HTERT RPE-1 (cell line): ENCODE results near the gene NLGN1.
"Not testable (repeated sequence)": the region's sequence is repeated elsewhere in the genome, so short reads cannot be mapped to it uniquely, and the experiment has no call there.

Experiments used
- in situ Hi-C: fragments of 300-500 bp; cut with MboI; formaldehyde crosslinking; loops from 4 replicates; pipeline ENCODE4 v1.14.3; 2020; ENCODE audit warnings: low sequenced_read_pairs

NLGN1 gene

DNA sequence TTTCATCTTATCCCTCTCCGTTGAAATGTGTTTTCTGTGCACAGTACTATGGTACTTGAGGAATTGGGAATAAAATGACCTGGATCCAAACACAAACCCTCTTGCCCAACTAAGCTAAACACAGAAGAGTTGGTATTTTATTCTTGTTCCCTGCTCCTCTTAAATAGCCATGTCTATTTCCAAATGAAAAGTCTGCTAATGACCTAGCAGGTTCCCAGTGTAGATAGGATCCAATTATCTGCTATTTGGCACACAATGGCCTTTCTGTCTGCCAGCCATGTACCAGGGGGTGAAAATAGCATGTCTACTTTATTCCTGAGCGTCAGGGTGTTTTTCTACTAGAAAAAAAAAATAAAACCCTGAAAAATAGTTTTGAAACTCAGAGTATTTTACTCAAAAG, 804.6 kb downstream of the NLGN1 start:
- in situ Hi-C loops: no loop called here

DNA sequence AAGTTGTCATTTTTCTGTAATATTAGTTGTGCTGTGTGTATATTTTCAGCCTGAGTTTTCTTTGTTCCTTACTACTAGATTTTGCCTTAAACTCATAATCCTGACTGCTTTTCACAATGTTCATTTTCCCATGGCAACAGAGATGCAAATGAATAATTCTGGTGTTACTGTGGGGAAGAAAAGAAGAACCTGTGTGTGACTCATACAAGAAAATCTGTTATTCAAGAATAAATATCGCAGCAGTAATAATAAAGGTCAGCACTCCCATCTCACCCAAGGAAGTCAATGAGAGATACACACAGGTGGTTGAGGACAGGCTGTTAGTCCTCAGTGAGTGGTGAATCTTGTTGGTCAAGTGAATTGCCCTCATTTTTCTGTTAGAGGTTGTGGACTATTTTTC, 805.0 kb downstream of the NLGN1 start:
- in situ Hi-C loops: no loop called here

DNA sequence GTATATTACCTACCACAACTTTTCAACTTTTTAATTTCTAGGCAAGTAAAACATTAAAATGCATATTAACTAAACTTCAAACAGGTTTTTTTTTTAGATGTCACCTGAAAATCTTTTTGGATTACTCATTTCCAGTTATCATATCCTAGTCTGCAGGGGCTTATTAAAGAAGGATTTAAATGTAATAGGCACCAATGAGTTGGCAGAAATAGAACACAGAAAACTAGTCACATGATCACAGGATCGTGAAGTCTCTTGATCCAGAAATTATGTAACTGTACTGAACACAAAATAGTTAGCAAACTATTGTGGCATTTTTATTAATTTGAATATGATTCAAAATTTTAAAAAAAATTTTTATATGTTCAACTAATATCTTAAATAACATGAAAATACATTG, 807.2 kb downstream of the NLGN1 start:
- in situ Hi-C loops: no loop called here

DNA sequence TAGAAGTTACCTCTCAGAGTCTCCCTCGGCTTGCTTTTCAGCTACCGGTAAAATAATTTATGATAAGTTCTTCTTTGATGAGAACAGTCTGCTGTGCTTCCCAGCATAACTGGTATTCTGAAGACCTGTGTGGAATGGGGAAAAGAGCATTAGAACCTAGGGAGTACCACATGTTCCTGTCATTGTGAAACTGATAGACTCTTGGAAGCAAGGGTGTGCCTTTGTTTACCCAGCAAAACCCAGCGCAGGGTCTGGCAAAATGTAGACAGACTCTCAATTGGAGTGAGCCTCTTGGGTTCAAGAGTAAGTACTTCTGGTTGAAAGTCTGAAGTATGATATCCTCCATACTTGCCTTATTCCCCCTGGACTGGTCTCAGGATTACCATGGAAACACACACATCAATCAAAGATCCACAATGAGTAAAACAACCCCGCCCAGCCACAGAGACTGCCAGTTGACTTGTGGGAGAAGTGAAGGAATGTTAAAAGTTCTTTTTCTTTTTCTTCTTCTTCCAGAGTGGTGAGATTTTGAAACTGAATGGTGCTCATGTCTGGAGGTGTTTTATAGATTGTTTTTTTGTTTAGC, 809.2 kb downstream of the NLGN1 start:
- in situ Hi-C loops: no loop called here

DNA sequence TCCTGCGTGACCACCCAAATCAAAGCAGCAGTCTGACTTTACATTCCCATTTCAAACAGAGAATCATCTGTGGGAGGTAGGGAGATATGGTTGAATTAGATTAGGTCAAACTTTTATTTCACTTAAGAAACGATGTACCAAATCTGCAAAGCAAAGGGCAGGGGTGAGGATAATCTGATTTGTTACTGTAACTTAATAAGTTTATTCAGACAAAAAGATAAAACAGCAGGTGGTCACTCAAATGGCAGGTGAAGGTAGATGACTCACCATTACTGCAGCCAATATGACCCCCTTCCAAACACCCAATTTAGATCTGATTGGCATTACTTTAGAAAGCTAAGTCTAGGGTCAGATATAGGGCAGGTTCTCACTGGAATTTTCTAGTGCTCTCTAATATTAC, 810.6 kb downstream of the NLGN1 start:
- in situ Hi-C loops: no loop called here

DNA sequence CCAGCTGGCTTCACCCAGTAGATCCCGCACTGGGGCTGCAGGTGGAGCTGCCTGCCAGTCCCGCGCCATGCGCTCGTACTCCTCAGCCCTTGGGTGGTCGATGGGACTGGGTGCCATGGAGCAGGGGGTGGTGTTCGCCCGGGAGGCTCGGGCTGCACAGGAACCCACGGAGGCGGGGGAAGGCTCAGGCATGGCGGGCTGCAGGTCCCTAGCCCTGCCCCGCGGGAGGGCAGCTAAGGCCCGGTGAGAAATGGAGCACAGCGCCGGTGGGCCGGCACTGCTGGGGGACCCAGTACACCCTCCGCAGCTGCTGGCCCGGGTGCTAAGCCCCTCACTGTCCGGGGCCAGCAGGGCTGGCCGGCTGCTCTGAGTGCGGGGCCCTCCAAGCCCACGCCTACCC, 814.4 kb downstream of the NLGN1 start:
- in situ Hi-C loops: not testable (repeated sequence)

DNA sequence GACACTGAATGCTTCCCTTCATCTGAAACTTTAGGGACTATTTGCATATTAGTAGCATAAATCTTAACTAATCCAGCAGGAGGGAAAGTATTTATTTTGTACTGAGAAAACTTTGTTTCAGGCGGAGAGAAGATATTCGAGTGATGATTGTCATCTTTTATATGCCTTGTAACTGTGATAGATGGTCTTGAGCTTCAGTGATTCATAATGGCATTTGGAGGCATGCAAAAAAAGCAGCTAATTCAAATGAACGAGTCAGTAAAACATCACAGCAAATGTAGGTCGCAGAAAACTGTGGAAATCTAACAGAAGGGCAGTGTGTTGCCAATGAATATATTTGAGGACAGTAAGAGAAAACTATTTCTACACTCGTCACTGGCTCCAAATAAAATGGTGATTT, 817.9 kb downstream of the NLGN1 start:
- in situ Hi-C loops: no loop called here

DNA sequence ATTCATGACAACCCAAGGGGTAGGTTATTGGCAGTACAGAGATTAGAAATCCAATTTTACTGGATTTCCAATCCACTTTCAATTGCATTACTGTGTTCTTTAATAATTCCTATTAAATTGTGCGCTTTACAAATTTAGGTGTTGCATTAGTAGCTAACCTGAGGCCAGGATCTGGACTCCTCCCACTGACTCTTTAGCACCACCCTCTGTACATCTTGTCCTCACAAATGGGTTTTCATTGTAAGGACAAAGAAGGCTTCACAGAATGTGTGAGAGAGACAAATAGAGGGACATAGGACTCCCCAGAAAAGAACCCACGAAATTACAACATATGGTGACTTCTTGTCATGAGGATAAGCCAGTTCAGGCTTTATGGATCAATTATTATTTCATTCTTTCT, 818.5 kb downstream of the NLGN1 start:
- in situ Hi-C loops: no loop called here

DNA sequence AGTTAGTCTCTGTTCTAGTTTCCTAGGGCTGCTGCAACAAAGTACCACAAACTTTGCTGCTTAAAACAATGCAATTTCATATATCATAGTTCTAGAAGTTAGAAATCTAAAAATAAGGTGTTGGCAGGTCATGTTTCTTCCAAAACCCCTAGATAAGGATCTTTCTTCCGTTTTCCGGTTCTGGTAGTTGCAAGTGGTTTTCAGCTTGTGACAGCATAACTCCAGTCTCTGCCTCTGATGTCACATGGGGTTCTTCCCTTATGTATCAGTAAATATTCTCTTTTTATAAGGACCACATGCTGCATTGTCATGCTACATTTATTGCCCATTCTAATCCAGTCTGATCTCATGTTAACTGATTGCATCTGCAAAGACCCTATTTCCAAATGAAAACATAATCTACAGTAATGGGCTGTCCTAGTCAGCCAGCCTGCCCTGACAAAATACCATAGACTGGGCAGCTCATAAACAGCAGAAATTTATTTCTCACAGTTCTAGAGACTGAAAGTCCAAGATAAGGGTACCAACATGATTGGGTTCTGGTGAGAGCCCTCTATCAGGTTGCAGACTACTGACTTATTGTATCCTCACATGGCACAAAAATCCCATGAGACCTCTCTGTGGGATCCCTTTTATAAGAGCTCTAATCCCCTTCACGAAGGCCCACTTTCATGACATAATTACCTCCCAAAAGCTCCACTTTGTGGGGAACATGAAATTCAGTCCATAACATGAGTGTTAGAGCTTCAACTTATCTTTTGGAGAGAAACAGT, 819.6 kb downstream of the NLGN1 start:
- in situ Hi-C loops: no loop called here

DNA sequence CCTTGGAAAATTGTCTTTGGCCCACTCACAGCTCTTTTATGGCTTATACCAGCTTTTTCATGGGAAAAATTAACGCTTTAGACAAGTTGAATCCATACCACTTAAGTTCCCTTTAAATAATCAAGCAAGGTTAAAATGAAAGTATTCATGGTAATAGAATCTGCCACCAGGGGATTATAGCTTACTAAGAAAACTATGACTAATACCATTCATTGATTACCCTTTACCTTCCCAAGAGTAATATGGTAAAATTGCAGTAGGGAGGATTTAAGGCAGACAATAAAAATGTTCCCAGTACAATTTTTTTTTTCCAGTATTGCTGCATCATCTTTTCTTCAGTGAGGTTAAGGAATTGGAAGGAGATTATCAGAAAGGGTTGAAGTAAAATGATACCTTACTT, 820.5 kb downstream of the NLGN1 start:
- in situ Hi-C loops: no loop called here

DNA sequence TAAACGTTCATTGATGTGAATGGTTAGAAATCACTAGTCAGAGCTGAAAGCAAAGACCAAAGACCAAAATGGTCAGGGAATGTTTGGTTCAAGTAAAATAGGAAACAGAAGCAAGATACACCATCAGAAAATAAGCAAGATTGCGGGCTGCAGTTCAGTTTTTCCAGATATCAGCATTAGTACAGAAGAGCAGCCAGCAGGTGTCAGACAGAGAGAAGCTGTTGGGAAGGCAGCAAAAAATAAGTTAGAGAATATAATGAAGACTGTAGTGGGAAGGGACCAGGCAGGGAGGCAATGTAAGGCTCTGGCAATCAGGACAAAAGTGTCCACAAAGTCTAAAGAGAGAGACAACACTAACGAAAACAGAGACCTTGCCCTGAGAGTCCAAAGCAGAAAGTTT, 822.2 kb downstream of the NLGN1 start:
- in situ Hi-C loops: no loop called here

DNA sequence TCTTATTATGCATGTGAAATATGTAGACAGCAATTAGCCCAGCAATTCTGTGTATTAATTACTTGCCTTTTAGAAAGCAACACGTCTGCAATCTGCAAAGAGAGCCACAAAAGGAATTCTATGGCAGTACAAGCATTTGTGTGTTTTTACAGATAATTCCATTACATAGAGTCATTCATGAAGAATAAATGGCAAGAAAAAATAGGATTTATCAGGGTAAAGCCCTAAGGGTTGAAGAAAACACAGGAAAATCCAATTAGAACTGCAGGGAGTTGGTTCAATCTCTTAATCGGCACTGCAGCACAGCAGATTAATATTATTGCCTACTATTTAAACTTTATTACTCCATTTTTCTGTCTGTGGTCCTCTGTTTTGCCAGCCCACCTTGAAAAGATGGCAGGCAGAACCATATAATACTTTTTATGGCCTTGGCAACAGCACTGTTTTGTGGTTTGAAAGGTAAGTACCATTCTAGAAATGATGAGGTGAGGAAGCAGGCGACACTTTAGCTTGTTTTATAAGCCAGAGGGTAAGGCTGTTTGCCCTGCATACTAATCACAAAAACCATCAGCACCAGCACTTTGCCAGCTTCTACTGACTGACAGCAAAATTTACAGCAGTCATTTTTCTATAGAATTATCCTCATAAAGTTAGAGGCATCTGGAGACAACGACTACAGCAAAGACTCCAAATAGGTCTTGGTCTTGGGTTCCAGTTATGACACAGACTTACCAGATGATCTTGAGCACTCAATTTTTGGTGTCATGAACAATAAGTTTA, 823.4 kb downstream of the NLGN1 start:
- in situ Hi-C loops: no loop called here

DNA sequence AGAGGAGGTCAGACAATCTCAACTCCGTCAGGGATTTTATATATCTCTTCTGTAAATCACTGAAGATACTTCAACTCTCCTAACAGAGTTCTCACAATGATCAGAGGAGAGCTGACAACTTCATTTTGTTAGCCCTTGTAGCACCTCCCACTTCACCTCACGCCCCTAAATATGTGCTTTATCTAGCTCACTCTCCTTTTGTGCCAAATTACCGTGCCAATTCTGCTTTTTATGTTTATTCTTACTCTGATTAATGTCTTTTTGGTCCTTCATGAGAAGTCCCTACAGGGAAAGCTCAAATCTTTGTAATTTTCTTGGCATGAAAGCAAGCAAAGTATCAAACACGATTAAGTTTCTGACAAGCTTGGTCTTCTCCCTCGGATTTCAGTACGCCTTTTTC, 825.5 kb downstream of the NLGN1 start:
- in situ Hi-C loops: no loop called here

DNA sequence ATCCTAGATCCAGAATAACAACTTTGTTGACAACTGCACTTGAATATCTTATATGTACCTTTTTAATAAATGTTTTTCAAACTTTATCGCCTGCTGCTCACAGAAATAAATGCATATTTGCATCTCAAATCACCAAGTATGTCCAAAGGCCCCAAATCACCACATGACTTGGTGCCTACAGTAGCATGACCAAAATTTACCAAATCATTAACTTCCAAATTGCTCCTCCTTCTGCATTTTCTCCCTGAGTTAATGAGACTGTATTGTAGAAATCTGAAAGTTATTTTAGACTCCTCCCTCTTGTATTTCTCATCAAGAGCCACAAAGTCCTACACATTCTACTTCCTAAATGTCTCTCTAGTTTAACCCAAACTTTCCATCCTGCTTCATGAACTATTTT, 826.1 kb downstream of the NLGN1 start:
- in situ Hi-C loops: no loop called here

DNA sequence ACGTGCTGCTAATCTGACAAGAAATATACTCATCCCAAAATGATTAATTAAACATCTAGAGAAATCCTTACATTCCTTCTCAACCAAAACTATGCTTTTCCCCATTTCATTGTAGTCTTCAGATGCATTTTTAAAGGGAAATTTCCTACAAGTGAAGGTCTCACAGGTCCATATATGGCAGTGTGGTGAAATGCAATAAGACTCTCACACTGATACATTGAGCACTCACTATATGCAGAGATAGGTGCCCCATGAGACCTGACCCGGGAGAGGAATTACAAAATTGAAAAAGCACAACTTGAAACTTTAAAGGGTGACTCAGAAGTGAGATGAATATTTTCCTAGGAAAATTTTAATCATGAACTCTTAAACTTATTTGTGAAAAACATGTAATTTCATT, 832.4 kb downstream of the NLGN1 start:
- in situ Hi-C loops: no loop called here

DNA sequence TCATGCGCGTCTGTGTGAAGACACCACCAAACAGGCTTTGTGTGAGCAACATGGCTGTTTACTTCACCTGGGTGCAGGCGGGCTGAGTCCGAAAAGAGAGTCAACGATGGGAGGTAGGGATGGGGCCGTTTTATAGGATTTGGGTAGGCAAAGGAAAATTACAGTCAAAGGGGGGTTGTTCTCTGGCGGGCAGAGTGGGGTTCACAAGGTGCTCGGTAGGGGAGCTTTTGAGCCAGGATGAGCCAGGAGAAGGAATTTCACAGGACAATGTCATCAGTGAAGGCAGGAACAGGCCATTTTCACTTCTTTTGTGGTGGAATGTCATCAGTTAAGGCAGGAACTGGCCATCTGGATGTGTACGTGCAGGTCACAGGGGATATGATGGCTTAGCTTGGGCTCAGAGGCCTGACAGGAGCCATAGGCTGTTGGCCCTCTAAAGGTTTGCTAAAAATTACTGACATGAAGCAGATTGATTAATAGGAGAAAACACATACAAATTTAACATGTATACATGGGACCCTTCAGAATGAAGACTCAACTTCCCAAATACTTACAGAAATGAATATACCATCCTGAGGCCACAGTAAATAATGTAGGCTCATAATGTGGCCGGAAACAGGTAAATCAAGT, 834.6 kb downstream of the NLGN1 start:
- in situ Hi-C loops: not testable (repeated sequence)

DNA sequence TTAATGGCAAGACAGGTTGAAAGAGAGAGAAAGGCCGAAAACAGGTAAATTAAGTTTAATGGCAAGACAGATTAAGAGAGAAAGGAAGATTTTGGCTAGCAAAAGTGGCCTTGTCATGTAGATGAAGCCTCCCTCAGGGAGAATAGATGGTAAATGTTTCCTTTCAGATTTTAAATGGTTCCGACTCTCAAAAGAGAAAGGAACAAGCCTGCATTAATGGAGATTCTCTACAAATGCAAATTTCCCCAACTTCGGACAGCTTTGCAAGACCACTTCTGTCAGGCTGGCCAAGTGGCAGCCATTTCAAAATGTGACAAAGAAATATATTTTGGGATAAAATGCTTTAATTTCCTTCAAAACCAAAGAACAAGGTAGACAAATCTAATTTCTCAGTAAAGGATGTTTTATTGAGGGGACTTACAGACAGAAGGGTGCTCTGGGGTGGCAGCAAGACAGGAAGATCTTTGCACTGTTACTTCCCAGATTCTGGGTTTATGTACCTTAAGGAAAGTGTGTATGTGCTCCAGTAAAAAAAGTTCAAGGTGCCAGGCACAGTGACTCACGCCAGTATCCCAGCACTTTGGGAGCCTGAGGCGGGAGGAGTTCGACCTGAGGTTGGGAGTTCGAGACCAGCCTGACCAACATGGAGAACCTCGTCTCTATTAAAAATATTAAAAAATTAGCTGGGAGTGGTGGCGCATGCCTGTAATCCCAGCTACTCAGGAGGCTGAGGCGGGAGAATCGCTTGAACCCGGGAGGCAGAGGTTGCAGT, 835.3 kb downstream of the NLGN1 start:
- in situ Hi-C loops: no loop called here

DNA sequence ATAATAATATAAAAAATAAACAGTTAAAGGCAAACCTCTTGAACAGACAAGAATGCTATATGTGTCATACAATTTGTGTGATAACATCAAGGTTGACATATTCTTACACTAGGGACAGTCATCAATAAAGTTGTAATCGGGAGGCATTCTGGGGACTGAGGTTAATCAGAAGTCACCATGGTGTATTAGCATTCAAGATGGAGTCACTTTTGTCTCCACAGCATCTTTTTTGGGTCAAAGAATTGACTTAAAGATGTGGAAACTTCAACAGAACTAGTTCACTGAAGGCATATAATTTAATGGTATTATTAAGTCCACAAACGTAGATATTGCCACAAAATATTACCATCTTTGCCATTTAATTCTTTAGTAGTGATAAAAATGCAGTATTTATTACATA, 836.0 kb downstream of the NLGN1 start:
- in situ Hi-C loops: no loop called here

DNA sequence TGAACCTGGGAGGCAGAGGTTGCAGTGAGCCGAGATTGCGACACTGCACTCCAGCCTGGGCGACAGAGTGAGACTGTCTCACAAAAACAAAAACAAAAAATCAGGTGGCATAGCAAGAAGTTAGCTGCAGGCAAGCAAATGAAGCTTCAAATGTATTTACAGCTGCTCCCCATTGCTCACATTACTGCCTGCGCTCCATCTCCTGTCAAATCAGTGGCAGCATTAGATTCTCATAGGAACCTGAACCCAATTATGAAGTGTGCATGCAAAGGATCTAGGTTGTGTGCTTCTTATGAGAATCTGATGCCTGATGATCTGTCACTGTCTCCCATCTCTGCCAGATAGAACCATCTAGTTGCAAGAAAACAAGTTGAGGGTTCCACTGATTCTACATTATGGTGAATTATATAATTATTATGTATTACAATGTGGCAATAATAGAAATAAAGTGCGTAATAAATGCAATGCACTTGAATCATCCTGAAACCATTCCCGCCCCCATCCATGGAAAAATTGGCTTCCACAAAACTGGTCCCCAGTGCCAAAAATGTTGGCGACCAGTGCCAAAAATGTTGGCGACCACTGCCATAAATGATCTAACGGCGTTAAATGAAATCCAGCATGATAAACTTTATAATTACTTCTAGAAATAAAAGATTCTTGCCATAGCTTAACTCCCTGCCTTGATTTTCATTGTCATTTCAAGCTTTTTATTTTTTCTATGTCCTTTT, 844.9 kb downstream of the NLGN1 start:
- in situ Hi-C loops: no loop called here

DNA sequence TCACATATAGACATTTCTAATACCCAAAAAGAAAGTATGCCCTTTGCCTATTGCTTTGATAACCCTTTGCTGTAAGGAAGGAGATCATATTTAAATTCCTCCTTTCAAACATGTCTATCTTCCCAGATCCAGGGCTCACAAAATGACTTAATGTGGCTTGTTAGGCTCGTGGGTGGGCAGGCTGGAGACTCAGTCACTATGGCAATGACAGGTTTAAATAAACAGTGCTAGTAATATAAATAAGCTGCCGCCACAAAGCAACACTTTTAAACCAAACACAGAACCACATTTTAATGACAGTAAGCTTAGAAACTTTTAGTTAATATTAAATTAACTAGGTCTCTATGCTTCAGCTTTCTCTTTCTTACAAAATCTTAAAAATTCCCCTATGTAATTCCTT, 845.6 kb downstream of the NLGN1 start:
- in situ Hi-C loops: no loop called here
